Body of pancreas (tissue), 4 donors: ENCODE results near the gene SBNO2. TPM values are rescaled to one million over a fixed set of nuclear protein-coding genes. Genes with fewer than 3 reads are reported as not detected.
"Not testable (repeated sequence)": the region's sequence is repeated elsewhere in the genome, so short reads cannot be mapped to it uniquely, and the experiment has no call there.

Experiments used
- ATAC-seq: fragments of 150-250 bp; one replicate; pipeline ENCODE4 v1.9.1; 2016
- DNase-seq, 4 donors: peaks; one replicate each; pipeline ENCODE4 v3.0.0-alpha.2; 2019
- H3K27ac ChIP-seq, 4 donors: fragments of 200-600 bp; sonication (generic); 1 replicate in 3 of 4; 2 replicates in 1 of 4; pipeline versions ENCODE4 v1.5.1 to v1.6.1; 2016 to 2019; ENCODE audit warnings: mild to moderate bottlenecking in 1 of 4, mixed read lengths in 1 of 4, moderate library complexity in 1 of 4
- H3K27me3 ChIP-seq, 2 donors: fragments of 200-600 bp; sonication (generic); one replicate each; pipeline ENCODE4 v1.6.0; 2016; ENCODE audit warnings: mild to moderate bottlenecking in 1 of 2
- H3K36me3 ChIP-seq, 2 donors: fragments of 200-600 bp; sonication (generic); replicated peaks in 1 of 2; 2 replicates each; pipeline ENCODE4 v1.5.1; 2016; ENCODE audit warnings: low read depth in 2 of 2; ENCODE audit not compliant: insufficient read depth in 1 of 2
- H3K4me1 ChIP-seq: fragments of 200-600 bp; sonication (generic); one replicate; pipeline ENCODE4 v1.6.0; 2016
- H3K4me3 ChIP-seq, 2 donors: fragments of 200-600 bp; sonication (generic); 1 replicate in 1 of 2; 2 replicates in 1 of 2; pipeline ENCODE4 v1.5.1; 2016 to 2019
- H3K9me3 ChIP-seq, 3 donors: fragments of 200-600 bp; sonication (generic); 1 replicate in 2 of 3; 2 replicates in 1 of 3; pipeline ENCODE4 v1.5.1; 2016
- POLR2A ChIP-seq, 3 donors: fragments of 450-650 bp; IDR thresholded peaks; one replicate each; pipeline ENCODE4 v1.6.1; 2016; ENCODE audit warnings: antibody characterized with exemption in 3 of 3, mild to moderate bottlenecking in 2 of 3
- WGBS, 2 donors: methylation state at CpG; one replicate each; pipeline ENCODE4 v1.1.5; 2017; 5-methylcytosine and 5-hydroxymethylcytosine counted together
- intact Hi-C: fragments of 100-400 bp; cut with DNase I; formaldehyde crosslinking; loops from one replicate; pipeline ENCODE4 v1.15.1; 2023
- total RNA-seq, 2 donors: library from RNA; depleted of rRNA; stranded (reverse); fragments of >200 nt; gene quantifications; one replicate each; pipeline ENCODE4 v1.1.0, GENCODE V29; 2016
- TF ChIP-seq, protein P1 (sequence below), 7 experiments: fragments of 450-650 bp in 4 of 7; fragments of 200-600 bp in 3 of 7; sonication (generic) in 3 of 7; IDR thresholded peaks; one replicate each; pipeline ENCODE4 v1.5.1; 2016 to 2019; ENCODE audit warnings: antibody characterized with exemption in 7 of 7

The SBNO2 gene
- total RNA-seq, 2 donors from 2014 or later, result 14.0 to 30.7 TPM

DNA sequence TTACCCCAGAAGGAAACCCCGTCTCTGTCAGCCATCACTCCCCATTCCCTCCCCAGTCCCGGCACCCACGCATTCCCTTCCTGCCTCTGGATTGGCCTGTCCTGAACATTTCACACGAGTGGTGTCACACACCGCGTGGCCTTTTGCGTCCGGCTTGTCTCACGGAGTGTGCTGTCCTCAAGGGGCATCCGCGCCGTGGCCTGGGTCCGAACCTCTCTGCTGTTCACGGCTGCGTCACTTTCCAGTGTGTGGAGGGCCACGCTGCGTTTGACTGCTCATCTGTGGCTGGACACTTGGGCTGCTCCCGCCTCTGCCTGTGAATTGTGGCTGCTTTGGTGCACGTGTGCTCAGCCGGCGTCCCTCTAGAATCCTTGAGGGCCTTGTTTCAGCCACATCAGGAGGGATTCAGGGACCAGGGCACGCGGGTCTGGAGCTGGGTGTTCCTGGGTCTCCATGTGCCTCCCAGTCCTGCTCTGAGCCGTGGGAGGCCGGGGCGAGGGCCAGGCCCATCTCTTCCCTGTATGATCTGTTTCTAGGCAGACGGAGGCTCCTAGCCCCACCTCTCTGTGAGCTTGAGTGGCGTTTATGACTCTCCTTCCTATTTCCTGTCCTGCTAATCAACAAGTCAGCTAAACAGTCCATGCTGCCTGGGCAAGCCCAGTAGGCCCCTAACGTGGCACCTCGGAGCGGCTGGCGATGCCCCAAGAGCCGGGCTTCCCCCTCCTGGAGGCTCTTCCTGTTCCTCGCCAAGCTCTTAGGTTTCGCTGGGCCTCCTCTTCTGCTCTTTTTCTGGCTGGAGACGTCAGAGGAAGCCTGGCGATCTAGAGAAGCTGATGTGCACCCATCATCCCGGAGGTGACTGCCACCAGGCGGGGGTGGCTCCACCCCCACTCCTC, 39.6 kb upstream of the SBNO2 start:
- no peak overlapping the region for H3K4me3 ChIP-seq
- H3K27me3 ChIP-seq, result no peaks in the 10 kb centered on the region
- H3K27ac ChIP-seq, result peak overlapping the region in 3 of 4 donors; percentile 52 to 75 (median 68)
- intact Hi-C loops, result no loop called here
- ATAC-seq, result no peak
- no peaks in the 10 kb centered on the region for H3K36me3 ChIP-seq
- DNase-seq, result peak; percentile 23 to 73 (median 52)
- WGBS, 2 donors, result 73 to 74% methylated on average over 36 to 38 of the region's 39 CpGs
- peaks cover 88% of the 10 kb centered on the region for H3K4me1 ChIP-seq
- TF ChIP-seq POLR2A (IDR thresholded peaks at IDR 0.05), result no peak
- TF ChIP-seq, protein P1, sequence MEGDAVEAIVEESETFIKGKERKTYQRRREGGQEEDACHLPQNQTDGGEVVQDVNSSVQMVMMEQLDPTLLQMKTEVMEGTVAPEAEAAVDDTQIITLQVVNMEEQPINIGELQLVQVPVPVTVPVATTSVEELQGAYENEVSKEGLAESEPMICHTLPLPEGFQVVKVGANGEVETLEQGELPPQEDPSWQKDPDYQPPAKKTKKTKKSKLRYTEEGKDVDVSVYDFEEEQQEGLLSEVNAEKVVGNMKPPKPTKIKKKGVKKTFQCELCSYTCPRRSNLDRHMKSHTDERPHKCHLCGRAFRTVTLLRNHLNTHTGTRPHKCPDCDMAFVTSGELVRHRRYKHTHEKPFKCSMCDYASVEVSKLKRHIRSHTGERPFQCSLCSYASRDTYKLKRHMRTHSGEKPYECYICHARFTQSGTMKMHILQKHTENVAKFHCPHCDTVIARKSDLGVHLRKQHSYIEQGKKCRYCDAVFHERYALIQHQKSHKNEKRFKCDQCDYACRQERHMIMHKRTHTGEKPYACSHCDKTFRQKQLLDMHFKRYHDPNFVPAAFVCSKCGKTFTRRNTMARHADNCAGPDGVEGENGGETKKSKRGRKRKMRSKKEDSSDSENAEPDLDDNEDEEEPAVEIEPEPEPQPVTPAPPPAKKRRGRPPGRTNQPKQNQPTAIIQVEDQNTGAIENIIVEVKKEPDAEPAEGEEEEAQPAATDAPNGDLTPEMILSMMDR (IDR thresholded peaks at IDR 0.05), result no peak
- H3K9me3 ChIP-seq, result no peaks in the 10 kb centered on the region

GRCh38 chr19:1211494-1212234, 37.6 kb upstream of the SBNO2 start:
- peak; percentile 64 for ATAC-seq
- H3K4me3 ChIP-seq, result no peak overlapping the region
- 47 to 66% methylated on average over 28 to 33 of the region's 33 CpGs for WGBS, 2 donors
- peak overlapping the region; percentile 57 to 81 (median 68) for H3K27ac ChIP-seq
- peak; percentile 88 to 94 (median 94) for DNase-seq
- peaks cover 95% of the 10 kb centered on the region for H3K4me1 ChIP-seq
- intact Hi-C loops, result no loop called here
- H3K9me3 ChIP-seq, result no peaks in the 10 kb centered on the region
- H3K36me3 ChIP-seq, result no peaks in the 10 kb centered on the region
- peak in 1 of 3 donors; percentile 28 for TF ChIP-seq POLR2A (IDR thresholded peaks at IDR 0.05)
- TF ChIP-seq, protein P1 (IDR thresholded peaks at IDR 0.05), result peak in 4 of 7 experiments; percentile 26 to 48 (median 40)
- H3K27me3 ChIP-seq, result no peaks in the 10 kb centered on the region

GRCh38 chr19:1210227-1210538, 36.1 kb upstream of the SBNO2 start:
- no peaks in the 10 kb centered on the region for H3K9me3 ChIP-seq
- H3K36me3 ChIP-seq, result no peaks in the 10 kb centered on the region
- H3K27me3 ChIP-seq, result no peaks in the 10 kb centered on the region
- ATAC-seq, result no peak
- H3K27ac ChIP-seq, result peak overlapping the region in 1 of 4 donors; percentile 73
- TF ChIP-seq, protein P1 (IDR thresholded peaks at IDR 0.05), result no peak
- TF ChIP-seq POLR2A (IDR thresholded peaks at IDR 0.05), result no peak
- WGBS, 2 donors, result 83 to 93% methylated on average over 12 to 13 of the region's 13 CpGs
- H3K4me1 ChIP-seq, result peaks cover 85% of the 10 kb centered on the region
- no peak overlapping the region for H3K4me3 ChIP-seq
- DNase-seq, result peak in 1 of 4 donors; percentile 16
- intact Hi-C loops, result no loop called here

DNA sequence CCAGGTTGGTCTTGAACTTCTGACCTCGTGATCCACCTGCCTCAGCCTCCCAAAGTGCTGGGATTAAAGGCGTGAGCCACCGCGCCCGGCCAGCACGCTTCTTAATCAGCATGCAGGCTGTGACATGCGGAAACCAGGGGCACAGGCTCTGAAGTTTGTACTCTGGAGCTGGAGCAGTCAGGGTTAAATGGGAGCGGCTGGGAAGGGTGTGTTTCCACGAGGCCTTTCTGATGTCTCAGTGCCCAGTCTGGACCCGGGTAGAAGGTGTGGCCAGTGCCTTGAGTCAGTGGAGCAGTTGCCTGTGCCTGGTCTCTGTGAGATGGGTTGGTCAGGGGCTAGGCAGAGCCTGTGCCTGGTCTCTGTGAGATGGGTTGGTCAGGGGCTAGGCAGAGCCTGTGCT, 34.8 kb upstream of the SBNO2 start:
- H3K9me3 ChIP-seq, H3K4me3 ChIP-seq, H3K27me3 ChIP-seq, H3K36me3 ChIP-seq, ATAC-seq, intact Hi-C loops: not testable (repeated sequence)
- peak in 2 of 4 donors; percentile 20 to 22 for DNase-seq
- Histone ChIP-seq H3K27ac (peak overlapping the region in 1 of 4 donors; percentile 90), H3K4me1 (peaks cover 76% of the 10 kb centered on the region)
- 57 to 63% methylated on average over 6 to 10 of the region's 10 CpGs for WGBS, 2 donors

DNA sequence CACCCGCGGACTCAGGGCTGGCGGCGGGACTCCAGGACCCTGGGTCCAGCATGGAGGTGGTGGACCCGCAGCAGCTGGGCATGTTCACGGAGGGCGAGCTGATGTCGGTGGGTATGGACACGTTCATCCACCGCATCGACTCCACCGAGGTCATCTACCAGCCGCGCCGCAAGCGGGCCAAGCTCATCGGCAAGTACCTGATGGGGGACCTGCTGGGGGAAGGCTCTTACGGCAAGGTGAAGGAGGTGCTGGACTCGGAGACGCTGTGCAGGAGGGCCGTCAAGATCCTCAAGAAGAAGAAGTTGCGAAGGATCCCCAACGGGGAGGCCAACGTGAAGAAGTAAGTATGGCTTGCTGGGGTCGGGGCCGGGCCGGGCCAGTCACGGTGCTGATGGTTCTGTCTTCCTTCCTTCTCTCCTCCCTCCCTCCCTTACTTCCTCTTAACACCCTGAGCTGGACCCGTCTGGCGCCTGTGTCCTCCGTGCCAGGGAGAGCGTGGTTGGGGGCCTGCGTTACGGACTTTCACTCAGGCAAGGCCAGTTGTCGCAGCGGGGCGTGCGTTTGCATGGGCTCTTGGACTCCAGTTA, 32.9 kb upstream of the SBNO2 start:
- intact Hi-C loops, result no loop called here
- H3K36me3 ChIP-seq, result no peaks in the 10 kb centered on the region
- peak in 2 of 4 donors; percentile 50 to 55 for DNase-seq
- no peak for ATAC-seq
- H3K4me3 ChIP-seq, result peak overlapping the region; percentile 54 to 79
- no peaks in the 10 kb centered on the region for H3K27me3 ChIP-seq
- H3K9me3 ChIP-seq, result no peaks in the 10 kb centered on the region
- TF ChIP-seq POLR2A (IDR thresholded peaks at IDR 0.05), result no peak
- TF ChIP-seq, protein P1 (IDR thresholded peaks at IDR 0.05), result no peak
- peaks cover 60% of the 10 kb centered on the region for H3K4me1 ChIP-seq
- H3K27ac ChIP-seq, result peak overlapping the region; percentile 68 to 90 (median 78)
- 0% methylated on average over 17 to 38 of the region's 38 CpGs for whole genome bisulfite sequencing, 2 donors
